GM18909 (cell line): ENCODE results near the gene TRAPPC3.
"Not testable (repeated sequence)": the region's sequence is repeated elsewhere in the genome, so short reads cannot be mapped to it uniquely, and the experiment has no call there.

ENCODE experiments used
- ATAC-seq: cut with Tn5 transposase; IDR thresholded peaks from one replicate; pipeline ENCODE4 v1.9.1; 2021; ENCODE audit warnings: mild to moderate bottlenecking; ENCODE audit not compliant: unreplicated experiment, poor library complexity

The TRAPPC3 gene

DNA sequence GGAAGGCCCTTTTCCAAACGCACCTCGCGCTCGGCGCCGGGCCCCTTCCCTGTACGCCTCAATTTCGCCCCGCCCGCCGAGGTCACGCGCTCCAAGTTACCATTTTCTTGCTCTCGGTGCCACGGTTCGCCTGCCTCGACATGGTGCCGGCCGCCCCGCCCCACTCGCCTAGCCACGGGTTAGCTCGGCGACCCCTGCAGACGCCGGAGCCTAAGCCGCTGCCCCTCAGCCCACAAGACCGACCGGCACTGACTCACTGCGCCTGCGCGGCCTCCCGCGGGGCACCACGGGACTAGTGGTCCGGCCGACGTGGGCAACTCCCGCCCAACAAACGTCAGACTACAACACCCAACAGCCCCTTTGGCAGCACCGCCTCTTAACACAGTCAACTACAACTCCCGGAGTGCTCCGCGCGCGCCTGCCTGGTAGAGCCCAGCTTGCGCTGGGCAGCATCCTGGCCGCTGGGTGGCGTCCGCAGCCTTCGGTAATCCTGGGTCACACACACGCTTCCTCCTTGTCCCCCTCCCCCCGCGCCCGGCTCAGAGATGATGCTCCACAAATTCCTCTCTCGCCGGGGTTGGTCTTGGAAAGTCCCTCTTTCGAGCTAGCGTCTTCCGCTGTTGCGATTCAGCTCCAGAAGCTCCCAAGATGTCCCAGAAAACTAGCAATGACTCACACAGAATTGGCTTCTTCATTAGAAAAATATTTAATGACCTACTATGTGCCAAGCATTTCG is at the start of gene TRAPPC3:
Gene TRAPPC3 (minus strand): TSS at position 250 of the 736 bp plus-strand sequence. CDS start 108 bp downstream, at position 142.
- peak; percentile 92 for ATAC-seq

DNA sequence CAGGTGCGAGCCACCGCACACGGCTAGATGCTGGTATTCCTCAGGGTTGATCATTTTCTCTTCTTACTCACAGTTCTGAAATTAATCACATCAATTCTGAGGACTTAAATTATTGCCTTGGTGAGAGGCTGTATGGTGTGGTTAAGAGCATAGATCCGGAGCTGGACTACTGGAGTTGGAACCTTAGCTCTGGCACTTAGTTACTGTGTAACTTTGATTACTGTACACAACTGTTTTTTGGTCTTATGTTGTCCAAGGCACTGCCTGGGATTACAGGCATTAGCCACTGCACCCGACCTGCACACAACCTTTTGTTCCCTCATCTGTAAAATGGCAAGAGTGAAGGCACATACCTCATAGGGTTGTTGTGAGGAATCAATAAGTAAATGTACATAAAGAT is 49.4 kb upstream of the TRAPPC3 start:
- ATAC-seq: no peak

DNA sequence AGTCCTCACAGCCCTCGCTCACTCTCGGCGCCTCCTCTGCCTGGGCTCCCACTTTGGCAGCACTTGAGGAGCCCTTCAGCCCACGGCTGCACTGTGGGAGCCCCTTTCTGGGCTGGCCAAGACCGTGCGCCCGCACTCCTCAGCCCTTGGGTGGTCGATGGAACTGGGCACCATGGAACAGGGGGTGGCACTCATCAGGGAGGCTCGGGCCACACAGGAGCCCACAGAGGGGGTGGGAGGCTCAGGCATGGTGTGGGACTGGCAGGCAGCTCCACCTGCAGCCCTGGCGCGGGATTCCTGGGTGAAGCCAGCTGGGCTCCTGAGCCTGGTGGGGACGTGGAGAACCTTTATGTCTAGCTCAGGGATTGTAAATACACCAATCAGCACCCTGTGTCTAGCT is 47.5 kb upstream of the TRAPPC3 start:
- not testable (repeated sequence) for ATAC-seq

DNA sequence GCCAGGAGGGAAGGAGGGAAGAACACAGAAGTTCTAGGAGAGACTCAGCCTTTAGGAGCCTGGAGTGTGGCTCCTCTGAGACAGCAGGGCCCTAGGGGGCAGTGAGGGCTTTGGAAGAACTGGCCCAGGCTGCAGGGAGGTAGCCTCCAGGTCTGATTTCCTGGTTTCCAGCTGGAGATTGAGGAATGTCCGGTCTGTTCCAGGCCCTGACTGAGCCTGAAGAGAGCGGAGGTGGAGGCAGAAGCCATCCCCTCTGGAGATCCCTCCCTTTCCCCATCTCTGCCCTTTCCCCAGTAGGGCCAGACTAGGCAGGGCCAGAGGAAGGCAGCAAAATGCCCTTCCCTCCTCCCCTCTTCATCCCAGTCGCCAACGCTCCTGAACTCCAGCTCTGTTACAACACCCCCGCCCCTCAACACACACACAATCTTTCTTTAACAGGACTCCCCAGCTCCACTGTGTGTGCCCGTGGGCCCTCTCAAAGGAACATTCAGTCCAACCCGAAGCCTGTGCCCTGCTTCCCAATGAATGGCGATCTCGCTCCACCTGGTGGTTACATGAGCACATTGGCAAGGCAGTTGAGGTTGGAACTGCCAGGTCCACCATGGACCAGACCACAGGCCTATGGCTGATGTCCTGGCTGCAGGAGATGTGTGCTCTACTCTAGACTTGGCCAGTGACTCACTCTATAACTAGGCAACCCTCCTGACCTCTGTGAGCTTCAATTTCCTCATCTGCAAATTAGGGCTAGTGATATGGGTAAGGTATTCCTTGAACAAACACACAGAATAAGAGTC is 38.7 kb upstream of the TRAPPC3 start:
- peak; percentile 66 for ATAC-seq

DNA sequence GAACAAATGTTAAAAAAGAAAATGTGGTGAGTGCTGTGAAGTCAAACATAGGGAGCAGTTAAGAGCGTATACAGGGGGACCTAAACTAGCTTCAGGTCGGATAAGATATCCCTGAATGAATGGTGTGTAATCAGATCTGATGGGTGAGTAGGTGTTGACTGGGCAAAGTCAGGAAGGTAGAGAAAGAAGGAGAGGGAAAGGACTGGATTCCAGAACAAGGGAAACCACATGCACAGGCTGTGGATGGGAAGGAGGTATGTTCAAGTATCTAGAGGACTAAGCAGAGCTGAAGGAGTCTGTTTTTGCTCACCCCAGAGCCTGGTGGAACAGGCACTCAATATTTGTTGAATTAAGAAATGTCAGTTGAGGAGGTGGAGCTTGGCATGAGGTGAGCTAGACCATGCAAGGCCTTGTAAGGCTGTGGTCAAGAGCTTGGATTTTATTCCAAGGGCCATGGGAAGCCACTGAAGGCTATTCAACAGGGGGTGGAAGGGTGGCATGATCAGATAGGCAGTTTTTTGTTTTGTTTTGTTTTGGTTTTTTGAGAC is 34.1 kb upstream of the TRAPPC3 start:
- no peak for ATAC-seq

DNA sequence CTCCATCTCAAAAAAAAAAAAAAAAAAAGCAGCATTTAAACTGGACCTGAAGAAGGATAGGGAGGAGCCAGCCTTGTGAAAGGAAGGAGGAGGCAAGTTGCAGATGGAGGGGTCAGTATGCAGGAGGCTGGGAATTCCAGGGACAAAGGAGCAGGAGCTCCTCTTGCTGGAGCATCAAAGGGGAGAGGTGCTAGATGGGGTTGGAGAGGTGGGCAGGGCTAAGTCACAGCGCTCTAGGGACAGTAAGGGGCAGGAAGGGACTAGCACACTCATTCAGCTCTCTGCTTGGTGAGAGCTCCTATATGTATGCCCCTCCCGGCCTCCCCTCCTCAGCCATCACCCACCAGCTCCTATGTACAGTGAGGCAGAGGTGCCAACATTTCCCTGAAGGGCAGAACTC is 33.4 kb upstream of the TRAPPC3 start:
- no peak for ATAC-seq

DNA sequence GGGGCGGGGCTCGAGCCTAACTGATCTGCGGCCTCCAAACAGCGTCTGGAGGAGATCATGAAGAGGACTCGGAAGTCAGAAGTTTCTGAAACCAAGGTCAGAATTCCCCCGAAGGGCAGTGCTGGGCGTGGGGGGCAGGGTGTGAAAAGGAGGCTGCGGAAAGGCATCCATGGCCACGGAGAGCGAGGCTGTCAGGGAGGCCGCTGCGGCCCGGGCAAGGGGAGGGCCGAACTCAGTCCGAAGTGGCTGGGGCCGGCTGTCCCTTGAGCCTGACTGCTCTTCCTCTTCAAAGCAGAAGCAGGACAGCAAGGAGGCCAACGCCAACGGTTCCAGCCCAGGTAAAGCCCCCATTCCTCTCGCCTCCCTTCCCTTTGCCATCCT is 29.9 kb upstream of the TRAPPC3 start:
- ATAC-seq: no peak

DNA sequence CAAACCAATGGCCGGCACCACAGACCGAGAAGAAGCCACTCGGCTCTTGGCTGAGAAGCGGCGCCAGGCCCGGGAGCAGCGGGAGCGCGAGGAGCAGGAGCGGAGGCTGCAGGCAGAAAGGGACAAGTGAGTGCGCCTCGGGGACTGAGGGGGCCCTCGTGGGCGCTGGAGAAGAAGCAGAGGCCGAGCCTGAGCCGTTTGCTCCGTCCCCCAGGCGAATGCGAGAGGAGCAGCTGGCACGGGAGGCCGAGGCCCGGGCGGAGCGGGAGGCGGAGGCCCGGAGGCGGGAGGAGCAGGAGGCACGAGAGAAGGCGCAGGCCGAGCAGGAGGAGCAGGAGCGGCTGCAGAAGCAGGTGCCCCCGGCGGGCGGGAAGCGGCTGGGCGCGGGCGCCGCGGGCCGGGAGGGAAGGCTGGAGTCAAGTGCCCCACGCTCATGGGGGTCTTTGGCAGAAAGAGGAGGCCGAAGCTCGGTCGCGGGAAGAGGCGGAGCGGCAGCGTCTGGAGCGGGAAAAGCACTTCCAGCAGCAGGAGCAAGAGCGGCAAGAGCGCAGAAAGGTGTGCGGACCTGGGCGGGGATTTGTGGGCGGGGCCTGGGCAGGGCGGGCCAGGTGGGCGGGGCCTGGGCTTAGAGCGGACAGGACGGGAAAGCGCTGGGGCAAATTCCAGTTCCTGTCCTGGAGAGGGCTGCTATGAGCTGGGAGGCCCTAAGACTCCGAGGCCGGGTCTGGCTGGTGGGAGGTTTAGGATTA is 29.4 kb upstream of the TRAPPC3 start:
- ATAC-seq: no peak

DNA sequence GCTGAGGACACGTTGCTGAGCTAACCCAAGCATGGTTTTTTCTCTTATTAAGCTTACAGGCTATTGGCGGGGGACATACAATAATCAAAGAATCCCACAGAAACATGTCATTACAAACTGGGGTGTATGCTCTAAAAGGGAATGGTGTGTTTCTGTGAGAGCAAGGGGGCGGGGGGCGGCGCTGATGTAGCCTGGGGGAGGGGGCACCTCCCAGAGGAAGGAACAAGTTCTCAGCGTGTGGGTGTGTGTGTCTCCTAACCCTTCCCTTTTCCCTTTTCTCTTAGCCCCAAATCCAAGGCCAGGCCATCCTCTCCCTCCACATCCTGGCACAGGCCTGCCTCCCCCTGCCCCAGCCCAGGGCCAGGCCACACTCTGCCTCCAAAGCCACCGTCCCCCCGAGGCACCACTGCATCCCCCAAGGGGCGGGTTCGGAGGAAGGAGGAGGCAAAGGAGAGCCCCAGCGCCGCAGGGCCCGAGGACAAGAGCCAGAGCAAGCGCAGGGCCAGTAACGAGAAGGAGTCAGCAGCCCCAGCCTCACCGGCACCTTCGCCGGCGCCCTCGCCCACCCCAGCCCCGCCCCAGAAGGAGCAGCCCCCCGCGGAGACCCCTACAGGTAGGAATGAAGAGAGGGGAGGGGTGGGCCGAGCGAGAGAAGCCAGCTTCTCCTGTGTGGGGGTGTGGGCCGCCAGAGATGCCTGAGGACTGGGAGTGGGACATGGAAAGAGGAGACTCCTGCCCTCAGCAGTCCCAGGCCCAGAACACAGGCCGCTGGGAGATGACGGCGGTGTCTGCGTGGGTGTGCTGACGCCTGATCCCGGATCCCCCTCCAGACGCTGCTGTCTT is 28.5 kb upstream of the TRAPPC3 start:
- no peak for ATAC-seq

DNA sequence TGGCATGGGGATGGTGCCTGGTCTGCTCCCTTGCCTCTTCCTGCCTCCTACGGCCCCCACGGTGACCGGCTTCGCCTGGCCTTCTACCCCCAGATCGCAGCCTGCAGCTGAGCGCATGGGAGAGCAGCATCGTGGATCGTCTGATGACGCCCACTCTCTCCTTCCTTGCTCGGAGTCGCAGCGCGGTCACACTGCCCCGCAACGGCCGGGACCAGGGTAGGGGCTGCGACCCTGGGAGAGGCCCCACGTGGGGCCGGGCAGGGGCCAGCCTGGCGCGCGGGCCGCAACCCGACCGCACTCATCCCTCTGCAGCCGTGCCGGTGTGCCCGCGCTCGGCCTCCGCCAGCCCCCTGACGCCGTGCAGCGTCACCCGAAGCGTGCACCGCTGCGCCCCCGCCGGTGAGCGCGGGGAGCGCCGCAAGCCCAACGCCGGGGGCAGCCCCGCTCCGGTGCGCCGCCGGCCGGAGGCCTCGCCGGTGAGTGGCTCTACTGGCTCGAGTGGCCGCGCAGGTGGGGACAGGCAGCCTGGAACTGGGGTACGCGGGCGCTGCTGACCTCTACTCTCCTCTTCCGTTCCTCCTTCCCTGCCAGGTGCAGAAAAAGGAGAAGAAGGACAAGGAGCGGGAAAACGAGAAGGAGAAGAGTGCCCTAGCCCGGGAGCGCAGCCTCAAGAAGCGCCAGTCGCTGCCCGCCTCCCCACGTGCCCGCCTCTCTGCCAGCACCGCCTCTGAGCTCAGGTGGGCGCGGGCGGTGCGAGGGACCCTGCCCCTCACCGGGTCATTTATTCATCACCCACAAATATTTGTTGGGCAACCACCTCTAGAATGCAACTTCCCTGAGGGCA is 27.0 kb upstream of the TRAPPC3 start:
- ATAC-seq: no peak

DNA sequence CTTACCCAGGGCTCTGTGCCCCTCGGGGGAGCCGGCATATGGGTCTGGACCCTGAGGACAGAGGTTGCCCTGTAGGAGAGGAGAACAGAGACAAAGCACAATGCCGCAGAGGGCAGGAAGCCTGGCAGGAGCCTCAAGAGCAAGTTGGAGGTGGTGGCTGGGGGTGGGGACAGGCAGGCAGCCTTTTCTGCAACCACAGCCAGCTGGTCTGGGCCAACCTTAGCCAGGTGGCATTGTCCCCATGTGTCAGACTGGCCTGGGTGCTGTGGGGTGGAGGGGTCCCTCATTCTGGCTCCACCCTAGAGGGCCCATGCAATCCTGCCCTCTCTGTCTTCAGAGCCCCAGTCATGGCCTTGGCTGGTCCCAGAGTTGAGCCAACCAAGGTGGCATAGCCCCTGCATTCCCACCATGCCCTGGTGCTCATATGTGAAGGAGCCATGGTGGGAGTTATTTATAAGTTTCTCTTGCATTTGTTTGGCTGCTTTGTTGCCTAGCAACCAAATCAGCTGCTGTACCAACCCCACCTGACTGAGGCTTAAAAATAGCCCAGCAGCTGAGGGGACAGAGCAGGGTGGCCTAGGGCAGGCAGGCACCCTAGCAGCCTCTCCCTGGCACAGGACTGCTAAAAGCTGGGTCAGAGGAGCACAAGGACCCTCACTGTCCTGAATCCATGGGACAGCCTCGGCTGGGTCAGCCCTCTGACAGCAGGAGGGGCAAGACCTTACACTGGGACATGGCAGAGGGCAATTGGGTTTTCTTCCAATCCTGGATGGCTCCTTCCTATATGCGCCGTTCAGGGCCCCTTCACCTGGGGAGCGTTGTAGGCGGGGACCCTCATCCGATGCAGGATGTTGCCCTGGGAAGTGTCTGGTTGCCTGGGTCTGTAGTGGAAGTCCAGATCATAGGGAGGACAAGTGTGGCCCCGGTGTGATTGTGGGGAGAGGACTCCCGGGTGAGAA is 26.1 kb upstream of the TRAPPC3 start:
- ATAC-seq: no peak

DNA sequence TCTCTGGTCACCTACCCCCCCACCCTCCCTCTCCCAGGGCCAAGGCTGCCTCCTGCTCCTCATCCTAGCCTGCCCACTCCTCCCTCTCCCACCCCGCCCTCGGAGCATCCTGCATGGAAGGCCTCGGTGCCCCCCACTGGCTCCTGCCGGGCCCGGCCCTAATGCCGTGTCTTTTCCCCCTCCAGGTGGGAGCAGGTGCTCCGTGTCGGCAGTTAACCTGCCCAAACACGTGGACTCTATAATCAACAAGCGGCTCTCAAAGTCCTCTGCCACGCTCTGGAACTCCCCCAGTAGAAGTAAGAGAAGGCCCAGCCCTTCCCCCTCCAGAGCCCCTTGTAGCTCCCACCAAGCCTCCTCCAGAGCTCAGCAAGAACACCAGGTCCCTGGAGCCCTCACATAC is 25.4 kb upstream of the TRAPPC3 start:
- ATAC-seq: no peak

DNA sequence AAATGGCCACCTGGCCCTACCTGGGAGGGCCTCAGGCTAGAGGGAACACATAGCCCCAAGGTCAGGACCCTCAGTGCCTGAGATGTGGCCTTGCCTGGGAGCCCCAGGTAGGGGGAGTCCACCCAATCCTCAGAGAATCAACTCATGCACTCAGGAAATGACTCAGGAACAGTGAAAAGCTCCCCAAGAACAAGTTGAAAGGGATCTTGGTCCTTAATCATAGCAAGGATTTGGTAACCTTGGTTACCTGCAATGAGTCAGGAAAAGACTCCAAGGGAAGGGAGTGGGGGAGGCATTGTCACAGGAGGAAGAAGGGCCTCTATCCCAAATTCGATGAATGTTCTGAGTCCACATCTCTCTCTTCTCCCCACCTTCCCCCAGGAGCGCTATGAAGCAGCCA is 23.7 kb upstream of the TRAPPC3 start:
- ATAC-seq: no peak

DNA sequence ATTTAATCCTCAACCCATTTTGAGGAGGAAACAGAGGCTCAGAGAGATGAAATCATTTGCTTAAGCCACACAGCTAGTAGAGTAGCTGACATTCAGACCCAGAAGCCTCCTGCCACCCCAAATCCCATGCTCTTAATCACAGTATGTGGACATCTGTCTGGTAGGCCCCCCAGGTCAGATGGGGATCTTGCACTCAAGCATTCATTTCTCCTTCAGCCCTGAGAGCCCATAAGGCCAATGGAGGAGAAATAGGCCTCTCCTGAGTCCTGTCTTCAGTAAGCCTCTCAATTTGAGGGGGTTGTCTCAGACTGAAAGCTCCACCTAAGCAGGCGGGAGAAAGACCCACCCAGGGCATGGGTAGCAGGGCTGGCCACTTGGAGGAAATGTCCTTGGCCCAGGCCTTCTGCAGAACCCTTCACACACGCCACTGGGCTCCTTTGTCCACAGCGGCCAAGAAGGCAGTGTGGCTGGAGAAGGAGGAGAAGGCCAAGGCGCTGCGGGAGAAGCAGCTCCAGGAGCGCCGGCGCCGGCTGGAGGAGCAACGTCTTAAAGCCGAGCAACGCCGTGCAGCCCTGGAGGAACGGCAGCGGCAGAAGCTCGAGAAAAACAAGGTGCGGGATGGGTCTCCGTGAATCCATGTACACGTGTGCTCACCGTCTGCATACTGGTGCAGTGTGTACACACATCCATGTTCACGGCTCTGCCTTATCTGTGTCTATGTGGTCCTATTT is 22.9 kb upstream of the TRAPPC3 start:
- ATAC-seq: no peak

DNA sequence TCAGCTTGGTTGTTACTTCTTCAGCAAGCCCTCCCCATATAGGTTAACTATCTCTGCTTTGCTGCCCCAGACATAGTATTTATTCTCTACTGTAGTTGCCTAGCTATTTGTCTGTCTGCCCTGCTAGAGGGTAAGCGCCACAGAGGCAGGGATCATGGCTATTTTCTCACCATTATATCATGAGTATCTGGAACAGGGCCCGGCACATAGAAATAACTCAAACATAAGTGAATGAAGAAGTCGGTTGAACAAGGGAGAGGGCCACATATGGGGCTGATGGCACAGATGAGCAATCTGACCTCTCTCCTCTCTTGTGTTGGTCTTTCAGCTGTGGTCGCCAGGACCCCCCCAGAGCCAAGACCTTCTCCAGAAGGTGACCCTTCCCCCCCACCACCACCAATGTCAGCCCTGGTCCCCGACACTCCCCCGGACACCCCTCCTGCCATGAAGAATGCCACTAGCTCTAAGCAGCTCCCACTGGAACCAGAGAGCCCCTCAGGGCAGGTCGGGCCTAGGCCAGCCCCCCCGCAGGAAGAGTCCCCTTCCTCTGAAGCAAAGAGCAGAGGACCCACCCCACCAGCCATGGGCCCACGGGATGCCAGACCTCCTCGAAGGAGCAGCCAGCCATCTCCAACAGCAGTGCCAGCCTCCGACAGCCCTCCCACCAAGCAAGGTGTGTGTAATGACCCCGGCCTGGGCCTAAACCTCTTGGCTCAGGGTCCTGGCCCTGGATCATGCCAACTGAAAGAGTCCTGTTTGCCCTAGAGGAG is 21.5 kb upstream of the TRAPPC3 start:
- ATAC-seq: no peak

DNA sequence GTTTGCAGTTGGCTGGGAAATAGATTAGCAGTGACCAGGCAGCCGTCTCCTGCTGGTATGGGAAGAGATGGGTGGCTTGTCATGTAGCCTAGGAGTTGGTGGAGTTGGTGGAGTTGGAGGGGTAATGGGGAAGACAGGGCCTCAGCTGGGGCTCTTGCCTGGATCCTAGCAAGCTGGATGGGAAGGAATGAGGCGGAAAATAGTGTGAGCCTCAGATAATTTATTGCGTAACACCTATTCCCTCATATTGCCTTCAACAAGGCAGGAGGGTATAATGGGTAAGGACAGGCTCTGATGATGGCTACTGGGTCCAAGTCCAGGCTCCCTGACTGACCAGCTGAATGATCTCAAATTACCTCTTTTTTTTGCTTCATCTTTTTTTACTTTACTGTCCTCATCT is 19.2 kb upstream of the TRAPPC3 start:
- ATAC-seq: no peak
